Vagina (tissue), 2 donors: Measurements from ENCODE around the gene FBLN1. TPM values are rescaled to one million over a fixed set of nuclear protein-coding genes. Genes with fewer than 3 reads are reported as not detected.

Experiments
- DNase-seq, 2 donors: peaks; one replicate each; pipeline ENCODE4 v3.0.0-alpha.2; 2017; ENCODE audit errors: extremely low spot score in 2 of 2
- H3K27ac ChIP-seq: fragments of 200-600 bp; sonication (generic); one replicate; pipeline ENCODE4 v1.5.1; 2019
- H3K27me3 ChIP-seq: fragments of 200-600 bp; sonication (generic); one replicate; pipeline ENCODE4 v1.5.1; 2019
- H3K36me3 ChIP-seq, 2 donors: fragments of 200-600 bp; sonication (generic); one replicate each; pipeline ENCODE4 v1.5.1; 2017 to 2019
- H3K4me1 ChIP-seq: fragments of 200-600 bp; sonication (generic); one replicate; pipeline ENCODE4 v1.5.1; 2019
- H3K4me3 ChIP-seq, 2 donors: fragments of 200-600 bp; sonication (generic); 1 replicate in 1 of 2; 2 replicates in 1 of 2; pipeline ENCODE4 v1.5.1; 2016 to 2019
- H3K9me3 ChIP-seq: fragments of 200-600 bp; sonication (generic); one replicate; pipeline ENCODE4 v1.5.1; 2019
- CTCF ChIP-seq, 3 experiments: fragments of 450-650 bp in 2 of 3; fragments of 200-600 bp in 1 of 3; sonication (generic) in 1 of 3; IDR thresholded peaks; one replicate each; pipeline ENCODE4 v1.5.1; 2017 to 2019; ENCODE audit warnings: antibody characterized with exemption in 3 of 3, mild to moderate bottlenecking in 2 of 3, moderate library complexity in 2 of 3
- POLR2A ChIP-seq, 2 donors: fragments of 450-650 bp; IDR thresholded peaks; one replicate each; pipeline ENCODE4 v1.6.1; 2017; ENCODE audit warnings: antibody characterized with exemption in 2 of 2, mild to moderate bottlenecking in 2 of 2, moderate library complexity in 2 of 2
- POLR2AphosphoS5 ChIP-seq, 2 donors: sonication (generic); formaldehyde crosslinking; IDR thresholded peaks; one replicate each; pipeline ENCODE4 v1.9.0; 2017; ENCODE audit warnings: antibody characterized with exemption in 2 of 2, mild to moderate bottlenecking in 2 of 2, low read depth in 1 of 2; ENCODE audit not compliant: insufficient read depth in 1 of 2
- intact Hi-C: fragments of 100-400 bp; cut with DNase I; formaldehyde crosslinking; loops from one replicate; pipeline ENCODE4 v1.15.1; 2023
- total RNA-seq: library from RNA; depleted of rRNA; stranded (reverse); fragments of >200 nt; gene quantifications from one replicate; pipeline ENCODE4 v1.2.3, GENCODE V29; 2016

Gene FBLN1
- total RNA-seq, 1 donor from 2014 or later, result 1,019 TPM

- Histone ChIP-seq H3K36me3 (peaks cover 0 to 29% of the 10 kb centered on the region in 2 donors), H3K27me3 (no peaks in the 10 kb centered on the region), H3K4me3 (no peak overlapping the region), H3K4me1 (peaks cover 79% of the 10 kb centered on the region), H3K27ac (peak overlapping the region; percentile 75), H3K9me3 (no peaks in the 10 kb centered on the region)
- TF ChIP-seq POLR2A (IDR thresholded peaks at IDR 0.05) (no peak), CTCF (IDR thresholded peaks at IDR 0.05) (no peak), POLR2AphosphoS5 (IDR thresholded peaks at IDR 0.05; ENCODE audit: insufficient read depth in 1 of 2, low read depth in 1 of 2) (no peak)
- intact Hi-C loops, result no loop called here
- DNase-seq, result no peak
Observed at GRCh38 chr22:45526768-45527360, 24.2 kb downstream of the FBLN1 start.

- Histone ChIP-seq H3K4me1 (peaks cover 79% of the 10 kb centered on the region), H3K36me3 (peaks cover 0 to 27% of the 10 kb centered on the region in 2 donors), H3K27ac (peak overlapping the region; percentile 75), H3K4me3 (no peak overlapping the region), H3K9me3 (no peaks in the 10 kb centered on the region), H3K27me3 (no peaks in the 10 kb centered on the region)
- TF ChIP-seq POLR2AphosphoS5 (IDR thresholded peaks at IDR 0.05; ENCODE audit: insufficient read depth in 1 of 2, low read depth in 1 of 2) (no peak), CTCF (IDR thresholded peaks at IDR 0.05) (no peak), POLR2A (IDR thresholded peaks at IDR 0.05) (no peak)
- no peak for DNase-seq
- intact Hi-C loops, result no loop called here
Observed at GRCh38 chr22:45527456-45527855, 24.8 kb downstream of the FBLN1 start.

GRCh38 chr22:45528046-45528445 is 25.4 kb downstream of the FBLN1 start:
- TF ChIP-seq POLR2AphosphoS5 (IDR thresholded peaks at IDR 0.05; ENCODE audit: insufficient read depth in 1 of 2, low read depth in 1 of 2), result no peak
- TF ChIP-seq POLR2A (IDR thresholded peaks at IDR 0.05), result no peak
- TF ChIP-seq CTCF (IDR thresholded peaks at IDR 0.05), result no peak
- DNase-seq, result no peak
- Histone ChIP-seq H3K27ac (peak overlapping the region; percentile 75), H3K9me3 (no peaks in the 10 kb centered on the region), H3K4me1 (peaks cover 79% of the 10 kb centered on the region), H3K4me3 (no peak overlapping the region), H3K36me3 (peaks cover 0 to 21% of the 10 kb centered on the region in 2 donors), H3K27me3 (no peaks in the 10 kb centered on the region)
- intact Hi-C loops, result no loop called here

GRCh38 chr22:45529105-45529504 is 26.4 kb downstream of the FBLN1 start:
- TF ChIP-seq CTCF (IDR thresholded peaks at IDR 0.05) (no peak), POLR2A (IDR thresholded peaks at IDR 0.05) (no peak), POLR2AphosphoS5 (IDR thresholded peaks at IDR 0.05; ENCODE audit: insufficient read depth in 1 of 2, low read depth in 1 of 2) (peak in 1 of 2 donors; percentile 16)
- peak overlapping the region; percentile 92 for H3K27ac ChIP-seq
- no peak for DNase-seq
- peaks cover 0 to 21% of the 10 kb centered on the region in 2 donors for H3K36me3 ChIP-seq
- no peaks in the 10 kb centered on the region for H3K27me3 ChIP-seq
- intact Hi-C loops, result no loop called here
- H3K9me3 ChIP-seq, result no peaks in the 10 kb centered on the region
- no peak overlapping the region for H3K4me3 ChIP-seq
- peaks cover 82% of the 10 kb centered on the region for H3K4me1 ChIP-seq

- H3K36me3 ChIP-seq, result peaks cover 0 to 21% of the 10 kb centered on the region in 2 donors
- no peak for DNase-seq
- TF ChIP-seq CTCF (IDR thresholded peaks at IDR 0.05) (no peak), POLR2A (IDR thresholded peaks at IDR 0.05) (no peak), POLR2AphosphoS5 (IDR thresholded peaks at IDR 0.05; ENCODE audit: insufficient read depth in 1 of 2, low read depth in 1 of 2) (no peak)
- intact Hi-C loops, result no loop called here
- peak overlapping the region; percentile 92 for H3K27ac ChIP-seq
- no peaks in the 10 kb centered on the region for H3K27me3 ChIP-seq
- H3K4me3 ChIP-seq, result no peak overlapping the region
- no peaks in the 10 kb centered on the region for H3K9me3 ChIP-seq
- H3K4me1 ChIP-seq, result peaks cover 74% of the 10 kb centered on the region
Observed at GRCh38 chr22:45529971-45530575, 27.4 kb downstream of the FBLN1 start.
